PC-9 (cell line): ENCODE data around the gene SRRM5. TPM values are rescaled to one million over a fixed set of nuclear protein-coding genes. Genes with fewer than 3 reads are reported as not detected.

ENCODE experiments used
- BruUV-seq: library from RNA; stranded (reverse); fragments of 400-500 nt; replicated peaks from 2 replicates; lab custom pipeline; 2021; lab: Mats Ljungman, UMichigan
- CTCF ChIA-PET: fragments of 300-600 bp; sonication (Branson Sonifier 250); formaldehyde crosslinking; loops from one replicate; lab custom pipeline; 2022; ENCODE audit warnings: antibody characterized with exemption; lab: Charles Lee
- POLR2A ChIA-PET: fragments of 300-600 bp; sonication (Branson Sonifier 250); formaldehyde crosslinking; loops from one replicate; lab custom pipeline; 2022; ENCODE audit warnings: antibody characterized with exemption; ENCODE audit not compliant: unreplicated experiment; lab: Charles Lee
- DNase-seq, 2 experiments: peaks; one replicate each; pipeline versions ENCODE4 v3.0.0 to v3.0.0-alpha.2; 2015 to 2022; ENCODE audit warnings: mixed read lengths in 1 of 2
- H2AFZ ChIP-seq: fragments of 200-600 bp; sonication (generic); 2 replicates; pipeline ENCODE4 v1.8.1; 2017; ENCODE audit warnings: antibody characterized with exemption
- H3F3A ChIP-seq: fragments of 200-600 bp; sonication (generic); 2 replicates; pipeline ENCODE4 v1.8.1; 2017; ENCODE audit warnings: antibody characterized with exemption, mild to moderate bottlenecking, low read depth; ENCODE audit not compliant: insufficient read depth
- H3K27ac ChIP-seq: fragments of 200-600 bp; sonication (generic); 2 replicates; pipeline ENCODE4 v1.6.1; 2016; ENCODE audit warnings: mixed run types
- H3K27me3 ChIP-seq: fragments of 200-600 bp; sonication (generic); 2 replicates; pipeline ENCODE4 v1.6.1; 2016; ENCODE audit warnings: low read depth, mixed run types; ENCODE audit not compliant: insufficient read depth
- H3K36me3 ChIP-seq: fragments of 200-600 bp; sonication (generic); 2 replicates; pipeline ENCODE4 v1.6.1; 2016; ENCODE audit warnings: low read depth, mixed run types
- H3K4me1 ChIP-seq: fragments of 200-600 bp; sonication (generic); replicated peaks from 2 replicates; pipeline ENCODE4 v1.6.1; 2016; ENCODE audit warnings: mixed run types; ENCODE audit not compliant: insufficient read depth
- H3K4me2 ChIP-seq: fragments of 200-600 bp; sonication (generic); 2 replicates; pipeline ENCODE4 v1.6.1; 2017; ENCODE audit warnings: mixed run types
- H3K4me3 ChIP-seq: fragments of 200-600 bp; sonication (generic); 2 replicates; pipeline ENCODE4 v1.6.1; 2016; ENCODE audit warnings: mixed run types
- H3K79me2 ChIP-seq: fragments of 200-600 bp; sonication (generic); 2 replicates; pipeline ENCODE4 v1.6.1; 2017; ENCODE audit warnings: low read depth, mixed run types
- H3K9me2 ChIP-seq: fragments of 200-600 bp; sonication (generic); 2 replicates; pipeline ENCODE4 v1.8.1; 2017; ENCODE audit warnings: mild to moderate bottlenecking; ENCODE audit not compliant: insufficient read depth
- H3K9me3 ChIP-seq: fragments of 200-600 bp; sonication (generic); 2 replicates; pipeline ENCODE4 v1.8.1; 2016; ENCODE audit warnings: low read depth; ENCODE audit not compliant: insufficient read depth
- H4K20me1 ChIP-seq: fragments of 200-600 bp; sonication (generic); 2 replicates; pipeline ENCODE4 v1.8.1; 2017; ENCODE audit not compliant: insufficient read depth
- CTCF ChIP-seq: fragments of 200-600 bp; sonication (generic); conservative IDR thresholded peaks from 2 replicates; pipeline ENCODE4 v1.6.1; 2017; ENCODE audit warnings: mixed run types, antibody characterized with exemption, mild to moderate bottlenecking, moderate library complexity
- EZH2 ChIP-seq: fragments of 200-600 bp; sonication (generic); IDR thresholded peaks from 2 replicates; pipeline ENCODE4 v1.8.0; 2017; ENCODE audit warnings: antibody characterized with exemption, low read depth
- intact Hi-C: fragments of 100-400 bp; cut with micrococcal nuclease; formaldehyde crosslinking; loops from one replicate; pipeline ENCODE4 v1.10.0; 2022; ENCODE audit not compliant: unreplicated experiment
- total RNA-seq: library from RNA; stranded (reverse); gene quantifications from 2 replicates; pipeline ENCODE4 v1.2.3, GENCODE V29; 2021

The SRRM5 gene
- total RNA-seq, 1 experiment from 2014 or later: 0.37 TPM

GRCh38 chr19:43622956-43623355 lies 11.1 kb downstream of the SRRM5 start:
- Histone ChIP-seq H4K20me1 (no peaks in the 10 kb centered on the region), H3K79me2 (peaks cover 21% of the 10 kb centered on the region), H3K27me3 (no peaks in the 10 kb centered on the region), H3K9me2 (no peaks in the 10 kb centered on the region), H3K9me3 (no peaks in the 10 kb centered on the region), H2AFZ (no peak overlapping the region), H3K4me1 (peaks cover 9% of the 10 kb centered on the region), H3F3A (peaks cover 28% of the 10 kb centered on the region; the same call in 1 of the 2 replicates), H3K27ac (no peak overlapping the region), H3K4me2 (no peak overlapping the region), H3K4me3 (no peak overlapping the region), H3K36me3 (no peaks in the 10 kb centered on the region)
- ChIA-PET CTCF (no interaction called here), POLR2A (no interaction called here)
- BruUV-seq: no TSS peak
- intact Hi-C loops: no loop called here
- no peak for TF ChIP-seq EZH2
- no peak for TF ChIP-seq CTCF
- DNase-seq: no peak

GRCh38 chr19:43623889-43624670 lies 12.2 kb downstream of the SRRM5 start:
- Histone ChIP-seq H2AFZ (no peak overlapping the region), H3K4me1 (peaks cover 9% of the 10 kb centered on the region), H3F3A (peaks cover 28% of the 10 kb centered on the region; the same call in 1 of the 2 replicates), H3K27ac (no peak overlapping the region), H4K20me1 (no peaks in the 10 kb centered on the region), H3K4me3 (no peak overlapping the region), H3K9me2 (no peaks in the 10 kb centered on the region), H3K79me2 (0 out of 2 replicates have a peak, but pooled peaks cover 12% of the 10 kb centered on the region), H3K9me3 (no peaks in the 10 kb centered on the region), H3K4me2 (no peak overlapping the region), H3K27me3 (no peaks in the 10 kb centered on the region), H3K36me3 (no peaks in the 10 kb centered on the region)
- BruUV-seq: no TSS peak
- TF ChIP-seq CTCF: no peak
- TF ChIP-seq EZH2: no peak
- ChIA-PET CTCF (no interaction called here), POLR2A (interaction anchor here (0.7 kb wide), 1 partner anchor 12 kb away, joined by 3 read pairs; no protein-coding TSS in a partner anchor)
- no peak for DNase-seq
- intact Hi-C loops: no loop called here

- no peak overlapping the region for H3K4me3 ChIP-seq
- intact Hi-C loops: no loop called here
- no peaks in the 10 kb centered on the region for H3K27me3 ChIP-seq
- H3K36me3 ChIP-seq: no peaks in the 10 kb centered on the region
- TF ChIP-seq EZH2: no peak
- no peak for TF ChIP-seq CTCF
- peaks cover 26% of the 10 kb centered on the region; the same call in 1 of the 2 replicates for H3F3A ChIP-seq
- 0 out of 2 replicates have a peak, but pooled peaks cover 8% of the 10 kb centered on the region for H3K79me2 ChIP-seq
- no peak overlapping the region for H3K4me2 ChIP-seq
- H4K20me1 ChIP-seq: no peaks in the 10 kb centered on the region
- no TSS peak for BruUV-seq
- no peaks in the 10 kb centered on the region for H3K9me3 ChIP-seq
- DNase-seq: no peak
- no peak overlapping the region for H2AFZ ChIP-seq
- H3K27ac ChIP-seq: no peak overlapping the region
- H3K9me2 ChIP-seq: no peaks in the 10 kb centered on the region
- H3K4me1 ChIP-seq: peaks cover 9% of the 10 kb centered on the region
- ChIA-PET POLR2A (no interaction called here), CTCF (interaction anchor here (0.6 kb wide), 1 partner anchor 72 kb away, joined by 3 read pairs; no protein-coding TSS in a partner anchor)
Observed at GRCh38 chr19:43624933-43625332, 13.0 kb downstream of the SRRM5 start.
